ENCODE results near the gene APOL1.
"Not testable (repeated sequence)": the region's sequence is repeated elsewhere in the genome, so short reads cannot be mapped to it uniquely, and the experiment has no call there.

APOL1 gene

GRCh38 chr22:36289948-36290371 lies 37.0 kb downstream of the APOL1 start:
- not testable (repeated sequence) for FAIRE-seq; DNase-seq (ENCODE audit: insufficient read length, low spot score)

- not testable (repeated sequence) for FAIRE-seq; DNase-seq (ENCODE audit: insufficient read length, low spot score)
These were observed 37.6 kb downstream of the APOL1 start for GRCh38 chr22:36290391-36291075.

DNA sequence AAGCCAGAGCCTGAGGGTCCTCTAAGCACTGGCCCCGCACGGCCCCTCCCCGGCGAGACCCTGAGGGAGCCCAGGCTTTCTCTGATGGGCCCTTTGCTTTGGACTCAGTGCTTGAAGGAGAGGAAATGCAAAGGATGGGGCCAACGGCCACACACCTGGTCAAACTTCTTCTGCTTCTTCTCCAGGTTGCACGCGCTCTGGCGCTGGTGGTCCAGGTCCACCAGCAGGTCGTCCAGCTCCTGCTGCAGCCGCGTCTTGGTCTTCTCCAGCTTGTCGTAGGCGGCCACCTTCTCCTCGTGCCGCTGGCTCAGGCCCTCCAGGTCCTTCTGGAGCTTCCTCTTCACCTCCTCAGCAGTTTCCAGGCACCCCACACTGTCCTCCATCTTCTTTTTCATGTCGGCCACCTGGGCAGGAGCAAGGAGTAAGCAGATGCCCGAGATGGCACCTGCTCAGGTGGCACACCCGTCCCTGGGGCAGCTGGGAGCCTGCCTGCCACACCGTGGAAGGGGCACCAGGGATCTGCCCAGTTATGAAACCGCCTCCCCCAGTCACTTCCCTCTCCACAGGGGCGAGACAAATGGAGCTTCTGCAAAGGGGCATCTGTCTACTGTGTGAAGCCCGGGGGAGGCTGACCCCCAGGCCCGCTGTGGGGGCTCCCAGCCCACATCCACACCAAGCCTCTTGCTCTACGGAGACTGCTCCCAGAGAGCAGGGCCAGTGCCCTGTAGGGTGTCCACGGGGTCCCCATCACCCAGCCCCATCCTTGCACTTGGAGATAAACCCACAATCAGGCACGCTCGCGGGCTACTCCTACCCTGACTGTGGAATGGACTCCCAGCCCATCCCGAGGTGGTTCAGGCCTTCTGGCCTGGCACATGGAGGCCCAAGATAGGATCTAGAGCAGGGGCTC lies 39.2 kb downstream of the APOL1 start:
- DNase-seq (ENCODE audit: insufficient read length, low spot score) (no peak), FAIRE-seq (no peak)

GRCh38 chr22:36292823-36293530 lies 40.0 kb downstream of the APOL1 start:
- DNase-seq (ENCODE audit: insufficient read length, low spot score) (no peak), FAIRE-seq (no peak)

DNA sequence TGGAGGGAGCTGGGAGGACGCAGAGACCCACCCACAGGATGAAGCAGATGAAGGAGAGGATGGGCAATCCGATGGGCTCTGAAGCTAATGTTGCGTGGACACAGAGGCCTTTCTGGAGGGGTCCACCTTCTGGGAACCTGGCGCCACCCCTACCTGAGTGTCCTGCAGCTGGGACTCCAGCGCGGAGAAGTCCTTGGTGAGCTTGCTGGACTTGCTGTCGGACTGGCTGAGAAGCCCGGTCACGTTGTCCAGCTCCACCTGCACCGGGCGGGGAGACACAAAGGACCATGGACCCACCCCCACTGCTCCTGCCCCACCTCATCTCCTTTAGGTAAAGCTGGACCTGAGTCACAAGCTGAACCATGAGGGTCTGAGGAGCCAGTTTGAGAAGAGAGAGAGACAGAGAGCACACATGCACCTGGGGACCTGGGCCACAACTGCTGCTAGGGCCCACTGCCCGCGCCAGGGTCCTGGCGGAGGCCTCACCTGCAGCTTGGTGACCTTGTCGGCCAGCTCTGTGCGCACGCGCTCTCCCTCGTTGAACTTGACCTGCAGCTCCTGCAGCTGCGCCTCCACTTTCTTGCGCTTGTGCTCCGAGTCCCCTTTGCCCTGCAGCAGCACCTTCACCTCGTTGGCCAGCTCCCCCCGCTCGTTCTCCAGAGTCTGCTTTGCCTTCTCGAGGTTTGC lies 40.8 kb downstream of the APOL1 start:
- FAIRE-seq (no peak), DNase-seq (ENCODE audit: insufficient read length, low spot score) (no peak)

- no peak for FAIRE-seq
- no peak for DNase-seq (ENCODE audit: insufficient read length, low spot score)
These were observed 41.3 kb downstream of the APOL1 start for GRCh38 chr22:36294293-36294620.

- no peak for DNase-seq (ENCODE audit: insufficient read length, low spot score)
- no peak for FAIRE-seq
These were observed 41.9 kb downstream of the APOL1 start for GRCh38 chr22:36294801-36295200.

DNA sequence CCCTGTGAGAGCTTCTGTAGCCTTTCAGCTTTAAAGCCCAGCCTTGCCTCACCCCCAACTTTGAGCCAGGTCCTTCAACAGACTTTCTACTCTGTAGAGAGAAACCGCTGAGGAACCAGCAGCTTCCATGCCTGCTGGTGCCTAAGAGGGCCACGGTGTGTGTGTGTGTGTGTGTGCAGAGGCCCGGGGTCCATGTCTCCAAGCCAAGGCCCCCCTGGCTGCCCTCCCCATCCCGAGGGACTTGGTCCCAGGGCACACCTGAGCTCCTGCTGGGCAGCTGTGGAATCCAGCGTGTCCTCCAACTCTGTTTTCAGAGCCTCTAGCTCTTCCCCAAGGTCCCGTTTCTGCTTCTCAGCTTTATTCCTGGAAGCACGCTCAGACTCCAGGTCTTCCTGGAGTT lies 42.3 kb downstream of the APOL1 start:
- DNase-seq (ENCODE audit: insufficient read length, low spot score): no peak
- FAIRE-seq: no peak

- DNase-seq (ENCODE audit: insufficient read length, low spot score) (no peak), FAIRE-seq (no peak)
These were observed 43.8 kb downstream of the APOL1 start for GRCh38 chr22:36296690-36297089.

- DNase-seq (ENCODE audit: insufficient read length, low spot score) (no peak), FAIRE-seq (no peak)
These were observed 44.6 kb downstream of the APOL1 start for GRCh38 chr22:36297568-36297967.

- FAIRE-seq: no peak
- no peak for DNase-seq (ENCODE audit: insufficient read length, low spot score)
These were observed 45.2 kb downstream of the APOL1 start for GRCh38 chr22:36298118-36298517.

DNA sequence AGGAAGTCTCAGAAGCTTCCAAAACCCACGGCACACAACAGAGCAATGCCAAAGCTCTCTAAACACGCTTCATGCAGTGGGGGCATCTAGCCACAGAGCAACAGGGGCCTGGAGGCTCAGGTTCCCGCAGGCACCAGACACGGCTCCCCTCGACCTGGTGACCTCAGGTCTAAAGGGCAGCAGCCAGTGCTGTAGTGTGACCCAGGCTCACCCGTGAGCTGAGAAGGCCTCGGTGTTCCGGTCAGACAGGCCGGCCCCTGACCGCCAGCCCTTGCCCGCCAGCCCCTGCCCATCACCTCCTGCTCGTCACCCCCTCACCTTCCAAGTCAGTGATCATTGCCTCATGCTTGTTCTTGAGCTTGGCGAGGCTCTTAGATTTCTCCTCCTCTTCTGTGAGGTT lies 45.7 kb downstream of the APOL1 start:
- FAIRE-seq (no peak), DNase-seq (ENCODE audit: insufficient read length, low spot score) (no peak)

GRCh38 chr22:36299295-36299694 lies 46.4 kb downstream of the APOL1 start:
- DNase-seq (ENCODE audit: insufficient read length, low spot score) (no peak), FAIRE-seq (no peak)

DNA sequence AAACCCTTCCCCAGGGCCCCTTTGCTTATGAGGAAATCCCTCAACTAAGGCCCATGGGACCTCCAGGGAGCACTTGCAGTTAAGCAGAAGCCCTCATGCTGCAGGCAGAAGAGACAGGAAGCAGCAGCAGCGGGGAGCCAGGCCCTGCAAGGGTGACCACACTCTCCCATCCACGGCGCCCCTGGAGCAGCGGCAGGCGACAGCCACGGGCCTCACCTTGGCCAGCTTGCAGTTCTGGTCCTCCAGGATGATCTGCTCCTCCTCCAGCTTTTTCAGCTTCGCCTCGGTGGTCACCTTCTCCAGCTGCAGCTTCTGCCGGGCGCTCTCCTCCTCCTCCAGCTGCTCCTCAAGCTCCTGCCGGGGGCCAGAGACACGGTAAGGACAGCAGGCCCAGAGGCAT lies 47.0 kb downstream of the APOL1 start:
- no peak for FAIRE-seq

DNA sequence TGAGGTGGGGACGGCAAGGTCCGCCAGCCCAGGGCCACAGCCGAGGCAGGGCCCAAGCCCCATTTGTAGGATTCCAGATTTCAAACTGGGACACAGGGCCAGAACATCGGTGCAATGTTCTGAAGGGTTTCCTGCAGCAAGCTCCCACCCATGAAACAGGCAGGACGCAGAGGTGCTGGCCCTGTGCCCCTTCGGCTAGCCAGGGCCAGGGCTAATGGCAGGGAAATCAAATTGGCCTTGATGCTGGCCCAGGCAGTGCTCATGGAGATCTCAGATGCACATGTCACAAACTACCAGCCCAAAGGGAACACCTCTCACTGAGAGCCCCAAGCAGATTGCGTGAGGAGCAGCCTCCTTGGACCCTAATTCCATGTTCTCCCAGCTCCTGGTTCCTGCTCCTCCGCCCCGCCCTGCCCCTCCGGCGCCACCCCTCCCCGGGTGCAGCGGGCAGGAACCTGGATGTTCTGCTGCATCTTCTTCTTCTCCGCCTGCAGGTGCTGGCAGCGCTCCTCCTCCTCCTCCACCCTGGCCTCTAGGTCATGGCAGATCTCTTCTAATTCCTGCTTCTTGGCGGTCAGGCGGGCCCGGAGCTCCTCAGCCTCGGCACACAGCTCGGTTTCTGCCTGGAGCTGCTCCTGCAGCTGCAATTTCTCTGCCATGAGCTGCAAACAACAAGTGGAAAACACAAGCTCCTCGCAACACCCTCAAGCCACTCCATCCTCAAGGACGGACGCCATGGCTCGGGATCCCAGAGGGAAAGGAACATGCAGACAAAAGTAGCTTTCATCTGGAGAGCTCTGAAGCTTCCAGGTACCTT lies 47.7 kb downstream of the APOL1 start:
- DNase-seq (ENCODE audit: insufficient read length, low spot score) (no peak), FAIRE-seq (no peak)

More for the DNA sequence above, 47.0 kb downstream of the APOL1 start:
- no peak for DNase-seq (ENCODE audit: insufficient read length, low spot score)

- peak; percentile 53 for DNase-seq (ENCODE audit: insufficient read length, low spot score)
These were observed 48.5 kb downstream of the APOL1 start for GRCh38 chr22:36301384-36301828.

GRCh38 chr22:36301851-36302250 lies 48.9 kb downstream of the APOL1 start:
- no peak for FAIRE-seq

More at GRCh38 chr22:36301384-36301828, 48.5 kb downstream of the APOL1 start:
- FAIRE-seq: peak; percentile 86

DNA sequence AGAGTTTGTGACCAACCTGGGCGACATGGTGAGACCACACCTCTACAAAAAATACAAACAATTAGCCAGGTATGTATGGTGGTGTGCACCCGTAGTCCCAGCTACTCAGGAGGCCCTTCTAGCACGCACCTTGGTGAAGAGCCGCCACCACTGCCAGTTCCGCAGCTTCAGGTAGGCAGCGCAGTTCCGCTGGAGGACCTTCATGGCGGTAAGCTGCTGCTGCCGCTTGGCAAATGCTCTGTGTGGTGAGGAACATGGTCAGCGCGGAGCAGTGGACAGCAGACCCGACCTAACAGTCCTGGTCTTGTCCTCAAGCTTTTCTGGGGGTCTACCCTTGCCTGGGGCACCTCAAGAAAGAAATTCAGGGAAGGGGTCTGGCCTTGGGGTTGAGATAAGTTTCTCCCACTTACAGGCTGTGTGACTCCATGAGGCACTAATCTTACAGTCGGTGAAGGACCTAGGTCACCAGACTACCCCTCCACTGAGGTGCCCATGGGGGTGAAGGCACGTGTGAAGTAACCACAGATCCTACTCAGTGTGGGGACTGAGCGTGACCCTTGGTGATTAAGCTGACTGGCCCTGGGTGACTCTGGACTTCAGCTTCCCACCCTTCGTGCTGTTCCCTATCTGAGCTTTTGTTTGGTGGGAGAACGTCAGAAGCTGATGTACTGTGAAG lies 49.6 kb downstream of the APOL1 start:
- DNase-seq (ENCODE audit: insufficient read length, low spot score) (no peak), FAIRE-seq (no peak)

More at GRCh38 chr22:36301851-36302250, 48.9 kb downstream of the APOL1 start:
- DNase-seq (ENCODE audit: insufficient read length, low spot score): no peak

GRCh38 chr22:36303115-36303467 lies 50.2 kb downstream of the APOL1 start:
- DNase-seq (ENCODE audit: insufficient read length, low spot score) (no peak), FAIRE-seq (no peak)

All from HTR-8/SVneo (cell line).